ENCODE results near the gene STAC.

Gene STAC

DNA sequence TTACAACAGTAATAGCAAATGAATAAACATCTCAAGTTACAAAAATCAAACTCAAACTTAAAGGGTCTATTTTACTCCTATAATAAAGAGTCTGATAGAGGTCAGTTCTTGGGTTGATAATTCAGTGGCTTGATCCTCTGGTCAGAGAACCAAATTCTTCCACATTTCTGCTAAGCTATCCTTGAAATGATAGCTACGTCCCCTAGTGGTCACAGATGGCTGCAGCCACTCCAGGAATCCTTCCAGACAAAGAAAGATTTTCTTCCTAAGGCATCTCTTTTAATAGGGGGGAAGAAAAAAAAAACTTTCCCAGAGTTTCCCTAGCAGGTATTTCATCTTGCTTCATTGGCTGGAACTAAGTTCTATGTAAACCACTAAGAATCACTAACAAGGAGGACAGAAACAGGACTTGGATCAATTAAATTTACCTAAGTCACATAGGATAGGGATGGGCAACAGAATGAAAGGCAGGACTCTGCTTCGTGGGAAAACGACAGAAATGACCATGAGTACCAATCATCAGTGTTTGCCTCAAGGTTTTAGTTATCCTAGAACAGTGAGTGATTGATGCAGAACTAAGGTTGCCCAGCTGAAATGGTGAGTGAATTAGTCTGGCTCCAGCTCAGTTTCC is 160.7 kb downstream of the STAC start:
- H3K4me1 ChIP-seq (ENCODE audit: control insufficient read depth in 2 of 2, insufficient read depth in 2 of 2, low read length in 2 of 2) = no peaks in the 10 kb centered on the region
- H3K9me3 ChIP-seq (ENCODE audit: control insufficient read depth in 2 of 2, low read length in 2 of 2) = no peaks in the 10 kb centered on the region
- H3K9ac ChIP-seq (ENCODE audit: low read depth in 1 of 2, low read length in 2 of 2) = no peak overlapping the region
- no peaks in the 10 kb centered on the region for H3K27me3 ChIP-seq (ENCODE audit: control insufficient read depth in 2 of 2, insufficient read depth in 2 of 2, low read length in 2 of 2)
- no peak overlapping the region for H3K27ac ChIP-seq (ENCODE audit: low read depth in 2 of 2, low read length in 2 of 2)
- no peaks in the 10 kb centered on the region for H3K36me3 ChIP-seq (ENCODE audit: control insufficient read depth in 2 of 2, insufficient read depth in 2 of 2, low read length in 2 of 2)
- no peak overlapping the region for H3K4me3 ChIP-seq (ENCODE audit: low read length in 2 of 2)

GRCh38 chr3:36542186-36542585 is 161.9 kb downstream of the STAC start:
- Histone ChIP-seq H3K36me3 (ENCODE audit: control insufficient read depth in 2 of 2, insufficient read depth in 2 of 2, low read length in 2 of 2) (no peaks in the 10 kb centered on the region), H3K4me1 (ENCODE audit: control insufficient read depth in 2 of 2, insufficient read depth in 2 of 2, low read length in 2 of 2) (no peaks in the 10 kb centered on the region), H3K27ac (ENCODE audit: low read depth in 2 of 2, low read length in 2 of 2) (no peak overlapping the region), H3K9ac (ENCODE audit: low read depth in 1 of 2, low read length in 2 of 2) (no peak overlapping the region), H3K27me3 (ENCODE audit: control insufficient read depth in 2 of 2, insufficient read depth in 2 of 2, low read length in 2 of 2) (no peaks in the 10 kb centered on the region), H3K4me3 (ENCODE audit: low read length in 2 of 2) (no peak overlapping the region), H3K9me3 (ENCODE audit: control insufficient read depth in 2 of 2, low read length in 2 of 2) (no peaks in the 10 kb centered on the region)

DNA sequence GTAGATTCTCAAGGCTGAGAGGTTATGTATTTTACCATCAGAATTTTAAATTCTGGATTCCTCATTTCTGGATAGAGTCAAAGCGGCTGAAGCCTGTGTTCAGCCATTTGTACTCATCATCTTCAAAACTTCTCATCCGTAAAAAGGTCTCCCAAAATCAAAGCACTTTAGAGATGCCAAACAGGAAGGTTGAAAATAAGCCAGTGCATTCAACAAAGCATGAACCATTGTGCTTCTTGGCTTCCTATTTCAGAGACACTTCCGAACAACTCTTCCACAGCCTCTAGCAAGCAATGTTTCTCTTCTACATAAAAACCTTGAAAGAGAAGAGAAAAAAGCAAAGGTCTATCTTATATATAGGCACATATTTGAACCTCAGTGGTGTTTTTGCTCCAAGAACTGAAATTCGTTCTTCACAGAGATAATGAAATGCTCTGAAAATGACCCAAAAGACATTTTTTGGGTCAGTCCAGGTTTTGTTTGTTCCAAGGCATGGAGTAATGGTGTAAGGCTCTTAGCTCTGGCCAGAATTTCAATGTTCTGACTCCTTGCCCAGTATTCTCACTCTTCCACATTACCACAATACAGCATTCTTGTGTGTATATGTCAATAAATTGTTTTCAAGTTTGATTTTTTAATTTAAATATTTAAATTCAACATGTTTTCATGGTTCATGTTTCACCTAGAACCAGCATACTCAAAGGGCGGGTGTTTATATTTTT is 163.1 kb downstream of the STAC start:
- Histone ChIP-seq H3K27ac (ENCODE audit: low read depth in 2 of 2, low read length in 2 of 2) (no peak overlapping the region), H3K36me3 (ENCODE audit: control insufficient read depth in 2 of 2, insufficient read depth in 2 of 2, low read length in 2 of 2) (no peaks in the 10 kb centered on the region), H3K4me1 (ENCODE audit: control insufficient read depth in 2 of 2, insufficient read depth in 2 of 2, low read length in 2 of 2) (no peaks in the 10 kb centered on the region), H3K9me3 (ENCODE audit: control insufficient read depth in 2 of 2, low read length in 2 of 2) (no peaks in the 10 kb centered on the region), H3K27me3 (ENCODE audit: control insufficient read depth in 2 of 2, insufficient read depth in 2 of 2, low read length in 2 of 2) (no peaks in the 10 kb centered on the region), H3K4me3 (ENCODE audit: low read length in 2 of 2) (no peak overlapping the region), H3K9ac (ENCODE audit: low read depth in 1 of 2, low read length in 2 of 2) (no peak overlapping the region)

DNA sequence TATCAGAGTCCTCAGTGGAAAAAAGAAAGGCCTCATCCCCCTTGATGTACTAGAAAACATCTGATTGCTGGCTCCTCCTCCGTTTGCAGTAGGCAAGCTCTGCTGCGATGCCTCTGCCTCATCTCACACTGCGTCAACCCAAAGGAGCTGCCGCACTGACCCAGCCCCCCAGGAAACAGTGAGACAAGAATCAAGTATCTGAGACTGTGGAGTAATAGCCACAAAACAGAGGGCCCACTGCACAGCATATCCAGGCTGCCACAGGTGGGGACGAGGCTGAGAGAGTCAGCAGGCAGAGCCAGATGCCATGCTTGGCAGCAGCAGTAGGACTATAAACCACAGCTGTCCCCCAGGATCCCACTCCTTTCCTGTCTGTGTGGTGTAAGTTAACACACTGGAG is 165.9 kb downstream of the STAC start:
- Histone ChIP-seq H3K36me3 (ENCODE audit: control insufficient read depth in 2 of 2, insufficient read depth in 2 of 2, low read length in 2 of 2) (no peaks in the 10 kb centered on the region), H3K27ac (ENCODE audit: low read depth in 2 of 2, low read length in 2 of 2) (no peak overlapping the region), H3K4me3 (ENCODE audit: low read length in 2 of 2) (no peak overlapping the region), H3K4me1 (ENCODE audit: control insufficient read depth in 2 of 2, insufficient read depth in 2 of 2, low read length in 2 of 2) (no peaks in the 10 kb centered on the region), H3K9ac (ENCODE audit: low read depth in 1 of 2, low read length in 2 of 2) (no peak overlapping the region), H3K9me3 (ENCODE audit: control insufficient read depth in 2 of 2, low read length in 2 of 2) (no peaks in the 10 kb centered on the region), H3K27me3 (ENCODE audit: control insufficient read depth in 2 of 2, insufficient read depth in 2 of 2, low read length in 2 of 2) (no peaks in the 10 kb centered on the region)

DNA sequence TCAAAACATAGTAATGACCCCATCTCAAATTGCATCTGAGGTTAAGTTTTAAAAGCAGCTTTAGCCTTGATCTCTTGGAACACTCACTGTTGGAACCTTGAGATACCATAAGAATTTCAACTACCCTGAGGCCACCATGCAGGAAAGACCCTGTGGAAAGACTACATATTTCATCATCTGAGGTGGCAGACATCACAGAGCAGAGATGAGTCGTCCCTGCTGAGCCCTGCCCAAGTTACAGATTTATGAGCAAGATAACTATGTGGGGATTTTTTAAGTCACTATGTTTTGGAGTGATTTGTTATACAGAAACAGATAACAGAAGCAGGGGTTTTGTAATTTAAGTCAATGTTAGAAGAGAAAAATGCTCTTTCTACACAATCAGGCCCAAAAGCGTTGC is 168.4 kb downstream of the STAC start:
- H3K4me1 ChIP-seq (ENCODE audit: control insufficient read depth in 2 of 2, insufficient read depth in 2 of 2, low read length in 2 of 2) = no peaks in the 10 kb centered on the region
- H3K9me3 ChIP-seq (ENCODE audit: control insufficient read depth in 2 of 2, low read length in 2 of 2) = no peaks in the 10 kb centered on the region
- no peak overlapping the region for H3K27ac ChIP-seq (ENCODE audit: low read depth in 2 of 2, low read length in 2 of 2)
- H3K4me3 ChIP-seq (ENCODE audit: low read length in 2 of 2) = no peak overlapping the region
- H3K27me3 ChIP-seq (ENCODE audit: control insufficient read depth in 2 of 2, insufficient read depth in 2 of 2, low read length in 2 of 2) = no peaks in the 10 kb centered on the region
- no peak overlapping the region for H3K9ac ChIP-seq (ENCODE audit: low read depth in 1 of 2, low read length in 2 of 2)
- H3K36me3 ChIP-seq (ENCODE audit: control insufficient read depth in 2 of 2, insufficient read depth in 2 of 2, low read length in 2 of 2) = no peaks in the 10 kb centered on the region

- no peaks in the 10 kb centered on the region for H3K4me1 ChIP-seq (ENCODE audit: control insufficient read depth in 2 of 2, insufficient read depth in 2 of 2, low read length in 2 of 2)
- H3K4me3 ChIP-seq (ENCODE audit: low read length in 2 of 2) = no peak overlapping the region
- no peaks in the 10 kb centered on the region for H3K36me3 ChIP-seq (ENCODE audit: control insufficient read depth in 2 of 2, insufficient read depth in 2 of 2, low read length in 2 of 2)
- no peaks in the 10 kb centered on the region for H3K9me3 ChIP-seq (ENCODE audit: control insufficient read depth in 2 of 2, low read length in 2 of 2)
- no peak overlapping the region for H3K9ac ChIP-seq (ENCODE audit: low read depth in 1 of 2, low read length in 2 of 2)
- H3K27me3 ChIP-seq (ENCODE audit: control insufficient read depth in 2 of 2, insufficient read depth in 2 of 2, low read length in 2 of 2) = no peaks in the 10 kb centered on the region
- H3K27ac ChIP-seq (ENCODE audit: low read depth in 2 of 2, low read length in 2 of 2) = no peak overlapping the region
Observed at GRCh38 chr3:36557021-36557707, 176.9 kb downstream of the STAC start.

GRCh38 chr3:36557708-36558421 is 177.6 kb downstream of the STAC start:
- H3K36me3 ChIP-seq (ENCODE audit: control insufficient read depth in 2 of 2, insufficient read depth in 2 of 2, low read length in 2 of 2) = no peaks in the 10 kb centered on the region
- H3K4me3 ChIP-seq (ENCODE audit: low read length in 2 of 2) = no peak overlapping the region
- H3K9me3 ChIP-seq (ENCODE audit: control insufficient read depth in 2 of 2, low read length in 2 of 2) = no peaks in the 10 kb centered on the region
- no peaks in the 10 kb centered on the region for H3K27me3 ChIP-seq (ENCODE audit: control insufficient read depth in 2 of 2, insufficient read depth in 2 of 2, low read length in 2 of 2)
- no peaks in the 10 kb centered on the region for H3K4me1 ChIP-seq (ENCODE audit: control insufficient read depth in 2 of 2, insufficient read depth in 2 of 2, low read length in 2 of 2)
- H3K9ac ChIP-seq (ENCODE audit: low read depth in 1 of 2, low read length in 2 of 2) = no peak overlapping the region
- no peak overlapping the region for H3K27ac ChIP-seq (ENCODE audit: low read depth in 2 of 2, low read length in 2 of 2)

- no peaks in the 10 kb centered on the region for H3K9me3 ChIP-seq (ENCODE audit: control insufficient read depth in 2 of 2, low read length in 2 of 2)
- no peak overlapping the region for H3K9ac ChIP-seq (ENCODE audit: low read depth in 1 of 2, low read length in 2 of 2)
- H3K36me3 ChIP-seq (ENCODE audit: control insufficient read depth in 2 of 2, insufficient read depth in 2 of 2, low read length in 2 of 2) = no peaks in the 10 kb centered on the region
Observed at GRCh38 chr3:36558961-36559360, 178.7 kb downstream of the STAC start.

GRCh38 chr3:36560685-36561084 is 180.4 kb downstream of the STAC start:
- Histone ChIP-seq H3K27ac (ENCODE audit: low read depth in 2 of 2, low read length in 2 of 2) (no peak overlapping the region), H3K9ac (ENCODE audit: low read depth in 1 of 2, low read length in 2 of 2) (no peak overlapping the region), H3K36me3 (ENCODE audit: control insufficient read depth in 2 of 2, insufficient read depth in 2 of 2, low read length in 2 of 2) (no peaks in the 10 kb centered on the region), H3K4me3 (ENCODE audit: low read length in 2 of 2) (no peak overlapping the region), H3K9me3 (ENCODE audit: control insufficient read depth in 2 of 2, low read length in 2 of 2) (no peaks in the 10 kb centered on the region), H3K4me1 (ENCODE audit: control insufficient read depth in 2 of 2, insufficient read depth in 2 of 2, low read length in 2 of 2) (no peaks in the 10 kb centered on the region), H3K27me3 (ENCODE audit: control insufficient read depth in 2 of 2, insufficient read depth in 2 of 2, low read length in 2 of 2) (no peaks in the 10 kb centered on the region)

More at GRCh38 chr3:36558961-36559360, 178.7 kb downstream of the STAC start:
- Histone ChIP-seq H3K27ac (ENCODE audit: low read depth in 2 of 2, low read length in 2 of 2) (no peak overlapping the region), H3K4me3 (ENCODE audit: low read length in 2 of 2) (no peak overlapping the region), H3K27me3 (ENCODE audit: control insufficient read depth in 2 of 2, insufficient read depth in 2 of 2, low read length in 2 of 2) (no peaks in the 10 kb centered on the region), H3K4me1 (ENCODE audit: control insufficient read depth in 2 of 2, insufficient read depth in 2 of 2, low read length in 2 of 2) (no peaks in the 10 kb centered on the region)

GRCh38 chr3:36561601-36562000 is 181.3 kb downstream of the STAC start:
- Histone ChIP-seq H3K27ac (ENCODE audit: low read depth in 2 of 2, low read length in 2 of 2) (no peak overlapping the region), H3K4me3 (ENCODE audit: low read length in 2 of 2) (no peak overlapping the region), H3K4me1 (ENCODE audit: control insufficient read depth in 2 of 2, insufficient read depth in 2 of 2, low read length in 2 of 2) (no peaks in the 10 kb centered on the region), H3K36me3 (ENCODE audit: control insufficient read depth in 2 of 2, insufficient read depth in 2 of 2, low read length in 2 of 2) (no peaks in the 10 kb centered on the region), H3K9ac (ENCODE audit: low read depth in 1 of 2, low read length in 2 of 2) (no peak overlapping the region), H3K9me3 (ENCODE audit: control insufficient read depth in 2 of 2, low read length in 2 of 2) (no peaks in the 10 kb centered on the region), H3K27me3 (ENCODE audit: control insufficient read depth in 2 of 2, insufficient read depth in 2 of 2, low read length in 2 of 2) (no peaks in the 10 kb centered on the region)

All from mucosa of rectum (tissue), 2 donors.